NCI-H82 (cell line): Measurements from ENCODE around the gene PRRX1.

ENCODE experiments used
- DNase-seq: peaks from one replicate; lab custom pipeline; 2025; lab: John Stamatoyannopoulos, UW

PRRX1 gene

DNA sequence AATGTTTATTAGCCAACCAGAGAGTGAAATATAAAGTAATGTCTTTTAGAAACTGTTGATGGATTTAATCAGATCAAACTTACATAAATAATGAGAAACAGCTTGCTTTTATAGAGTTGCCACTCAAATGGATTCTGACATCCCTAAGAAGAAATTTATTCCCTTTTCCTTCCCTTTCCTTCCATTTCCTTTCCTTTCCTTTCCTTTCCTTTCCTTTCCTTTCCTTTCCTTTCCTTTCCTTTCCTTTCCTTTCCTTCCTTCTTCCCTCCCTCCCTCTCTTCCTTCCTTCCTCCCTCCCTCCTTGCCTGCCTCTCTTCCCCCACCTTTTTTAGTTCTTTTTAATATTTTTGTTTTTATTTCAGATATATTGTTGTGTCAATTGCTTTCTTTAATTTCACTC, 27.3 kb downstream of the PRRX1 start:
- DNase-seq: no peak

GRCh38 chr1:170692866-170693575, 29.1 kb downstream of the PRRX1 start:
- DNase-seq: no peak

- DNase-seq: no peak
Measured at GRCh38 chr1:170694172-170694926, 30.4 kb downstream of the PRRX1 start.

- no peak for DNase-seq
Measured at GRCh38 chr1:170695955-170696590, 32.1 kb downstream of the PRRX1 start.

GRCh38 chr1:170696591-170697290, 32.8 kb downstream of the PRRX1 start:
- DNase-seq: no peak

- no peak for DNase-seq
Measured at GRCh38 chr1:170697316-170697715, 33.4 kb downstream of the PRRX1 start.

DNA sequence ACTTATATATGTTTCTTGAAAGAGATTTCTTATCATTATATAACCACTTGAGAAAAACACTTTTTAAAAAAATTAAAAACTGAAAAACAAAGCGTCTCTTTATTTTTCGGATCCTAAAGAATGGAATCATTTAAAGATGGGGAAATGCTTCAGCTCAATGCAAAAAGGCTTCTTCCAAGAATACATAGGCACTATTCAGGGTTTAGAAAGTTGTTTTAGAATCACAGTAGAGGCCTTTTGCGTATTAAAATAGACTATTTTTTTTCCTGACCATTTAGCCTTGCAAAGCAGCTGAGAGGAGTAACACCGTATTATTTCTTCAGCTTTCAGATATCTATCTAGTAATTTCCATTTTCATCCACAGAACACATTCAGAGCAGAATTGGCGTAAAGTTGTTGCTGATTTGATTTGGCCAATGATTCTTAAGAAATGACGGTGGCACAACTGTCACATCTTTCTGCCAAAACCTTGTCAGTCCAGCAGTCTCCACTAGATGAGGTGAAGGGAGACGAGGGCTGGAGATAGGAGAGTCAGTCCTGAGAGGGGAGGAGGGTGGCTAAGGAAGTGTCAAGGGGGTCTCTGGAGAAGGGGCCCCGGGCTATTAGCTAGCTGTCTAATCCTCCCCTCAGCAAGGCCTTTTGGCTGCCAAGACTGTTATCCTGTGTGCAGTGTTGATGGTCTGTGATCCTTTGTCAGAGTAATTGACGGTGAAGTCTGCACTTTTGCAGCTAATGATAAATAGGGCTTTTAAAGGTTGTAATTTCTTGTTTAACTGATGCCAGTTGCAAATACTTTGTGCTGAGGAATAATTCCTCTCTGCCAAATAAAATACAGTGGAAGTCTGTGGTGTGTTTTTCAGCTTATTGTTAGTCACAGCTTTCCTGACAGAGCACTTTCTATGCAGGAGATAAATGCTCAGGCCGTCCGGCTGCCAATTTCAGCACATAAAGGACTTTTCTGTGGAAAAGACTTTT, 34.7 kb downstream of the PRRX1 start:
- DNase-seq: peak; percentile 56

DNA sequence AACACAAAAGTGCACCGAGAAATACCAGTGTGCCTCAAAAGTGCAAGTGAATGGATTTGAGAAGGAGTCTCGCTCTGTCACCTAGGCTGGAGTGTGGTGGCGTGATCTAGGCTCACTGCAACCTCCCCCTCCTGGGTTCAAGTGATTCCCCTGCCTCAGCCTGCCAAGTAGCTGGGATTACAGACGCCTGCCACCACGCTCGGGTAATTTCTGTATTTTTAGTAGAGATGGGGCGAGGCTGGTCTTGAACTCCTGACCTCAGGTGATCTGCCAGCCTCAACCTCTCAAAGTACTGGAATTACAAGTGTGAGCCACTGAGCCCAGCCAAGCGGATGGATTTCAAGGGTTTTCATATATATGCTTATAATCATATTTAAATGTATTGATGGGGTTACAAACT, 35.8 kb downstream of the PRRX1 start:
- no peak for DNase-seq

DNA sequence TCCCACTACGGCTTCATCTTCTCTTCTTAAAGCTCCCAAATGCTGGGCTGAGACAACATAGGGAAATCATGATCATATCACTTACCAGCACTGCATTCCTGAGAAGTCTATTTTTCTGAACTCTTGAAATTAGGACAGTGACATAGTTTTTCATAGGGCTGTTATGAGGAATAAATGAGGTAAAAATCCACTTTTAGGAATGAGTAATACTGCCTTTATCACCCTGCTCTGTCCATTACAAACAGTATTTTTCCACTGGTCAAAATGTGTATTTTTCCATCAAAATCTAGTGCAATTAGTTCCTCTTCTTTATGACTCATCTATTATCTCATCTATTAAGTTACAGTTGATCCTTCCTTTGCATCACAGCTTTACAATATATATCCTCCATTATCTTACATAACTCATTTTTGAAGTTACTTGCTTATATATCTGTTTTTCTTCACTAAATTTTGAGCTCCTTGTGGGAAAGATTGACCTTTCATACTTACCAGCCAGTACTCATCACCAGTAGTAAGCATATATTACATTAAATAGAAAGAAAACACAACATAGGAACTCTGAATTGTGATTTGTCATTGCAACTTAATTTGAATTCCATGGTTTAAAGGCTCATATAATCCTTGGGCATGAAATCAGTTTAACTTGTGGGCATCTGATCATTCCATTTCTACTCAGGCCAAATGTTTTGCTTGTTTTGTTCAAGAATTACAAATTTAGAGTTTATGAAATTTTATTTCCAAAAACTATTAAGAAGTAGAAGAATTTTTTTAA, 37.1 kb downstream of the PRRX1 start:
- peak; percentile 13 for DNase-seq

DNA sequence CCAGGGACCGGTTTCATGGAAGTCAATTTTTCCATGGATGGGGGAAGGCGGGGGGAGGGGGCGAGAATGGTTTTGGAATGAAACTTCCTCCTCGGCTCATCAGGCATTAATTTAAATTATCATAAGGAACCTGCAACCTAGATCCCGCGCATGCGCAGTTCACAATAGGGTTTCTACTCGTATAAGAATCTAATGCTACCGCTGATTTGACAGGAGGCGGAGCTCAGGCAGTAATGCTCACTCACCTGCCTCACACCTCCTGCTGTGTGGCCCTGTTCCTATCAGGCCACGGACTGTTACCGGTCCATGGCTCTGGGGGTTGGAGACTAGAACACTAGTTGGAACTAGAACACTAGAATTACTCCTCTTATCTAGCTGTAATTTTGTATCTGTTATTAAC, 38.0 kb downstream of the PRRX1 start:
- DNase-seq: no peak

GRCh38 chr1:170703591-170703990, 39.7 kb downstream of the PRRX1 start:
- DNase-seq: no peak

DNA sequence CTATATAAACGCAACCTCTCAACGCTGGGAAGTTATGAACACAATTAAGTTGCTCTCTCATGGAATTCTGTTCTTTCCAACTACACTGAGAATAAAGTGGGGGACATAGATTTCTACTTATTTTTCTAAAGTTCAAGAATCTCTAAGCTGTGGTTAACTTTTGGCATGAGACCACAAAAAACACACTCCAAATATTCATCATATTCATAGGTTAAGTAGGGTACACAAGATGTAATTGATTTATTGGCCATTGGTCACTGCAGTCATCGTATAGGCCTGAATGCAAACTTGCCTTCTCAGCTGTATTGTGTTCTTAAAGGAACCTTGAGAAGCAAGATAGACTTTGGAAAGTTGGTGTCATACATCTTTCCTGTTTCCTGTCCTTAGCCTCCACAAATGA, 40.3 kb downstream of the PRRX1 start:
- DNase-seq: no peak

GRCh38 chr1:170705981-170706380, 42.0 kb downstream of the PRRX1 start:
- DNase-seq: no peak

DNA sequence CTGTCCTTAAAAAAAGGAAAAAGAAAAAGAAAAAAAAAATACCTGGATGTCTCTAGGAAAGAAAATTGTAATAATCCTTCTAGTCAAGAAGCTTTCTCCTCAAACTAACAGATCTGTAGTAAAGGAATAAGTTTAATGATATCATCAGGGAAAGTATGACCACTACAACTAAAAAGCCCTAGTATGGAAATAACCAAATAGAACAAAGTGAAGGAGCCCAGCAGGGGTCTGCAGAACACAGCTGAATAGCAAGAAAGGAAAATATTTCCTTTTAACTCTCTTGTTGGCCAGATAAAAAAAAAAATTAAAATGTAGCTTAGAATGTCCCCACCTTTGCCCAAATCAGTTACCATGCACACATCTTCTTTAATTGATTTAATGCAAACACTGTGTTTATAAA, 43.2 kb downstream of the PRRX1 start:
- DNase-seq: no peak

- no peak for DNase-seq
Measured at GRCh38 chr1:170707959-170708655, 44.2 kb downstream of the PRRX1 start.

GRCh38 chr1:170711682-170712081, 47.8 kb downstream of the PRRX1 start:
- DNase-seq: no peak

- DNase-seq: no peak
Measured at GRCh38 chr1:170714163-170714562, 50.2 kb downstream of the PRRX1 start.

- DNase-seq: no peak
Measured at GRCh38 chr1:170714938-170715337, 51.0 kb downstream of the PRRX1 start.

DNA sequence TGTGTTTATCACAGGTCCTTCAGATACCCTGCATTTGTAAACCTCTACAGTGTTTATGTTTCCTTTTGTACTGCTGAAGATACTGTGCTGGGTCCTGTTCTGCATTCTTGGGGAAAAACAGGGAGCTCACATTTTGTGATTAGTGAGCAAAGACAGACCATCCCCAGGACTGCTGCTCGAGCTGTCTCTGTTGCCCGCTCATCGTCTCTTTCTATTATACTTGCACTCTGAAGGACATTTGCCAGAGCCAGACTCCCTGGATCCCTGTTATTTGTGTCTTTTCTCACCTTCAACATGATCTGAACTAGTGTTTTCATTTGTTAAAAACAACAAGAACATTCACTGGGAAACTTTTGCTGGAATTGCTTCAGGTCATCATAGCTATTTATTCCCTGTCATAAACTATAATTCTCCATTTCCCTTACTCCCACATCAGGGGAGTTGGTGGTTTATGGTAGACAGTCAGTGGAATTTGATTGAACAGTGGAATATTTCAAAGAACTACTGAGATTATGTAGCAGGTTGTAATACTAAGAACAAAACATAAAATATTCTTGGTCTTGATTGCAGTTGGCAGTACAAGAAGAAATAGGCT, 53.0 kb downstream of the PRRX1 start:
- no peak for DNase-seq

DNA sequence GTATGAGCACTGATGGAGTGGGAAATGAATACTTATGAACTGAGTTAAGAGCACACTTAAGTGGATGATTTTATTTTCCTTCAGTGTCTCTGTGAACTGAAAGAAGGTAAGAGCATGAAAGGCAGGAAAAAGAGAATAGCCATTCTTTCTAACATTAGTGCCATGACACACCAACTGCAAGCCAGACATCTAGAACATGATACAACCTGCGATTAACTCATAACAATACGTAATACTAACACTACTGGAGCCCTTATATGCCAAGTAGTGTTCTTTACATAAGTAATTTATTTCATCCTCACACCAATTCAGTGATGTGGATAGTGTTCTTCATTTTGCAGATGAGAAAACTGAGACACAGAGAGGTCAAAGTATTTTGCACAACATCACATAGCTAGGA, 56.7 kb downstream of the PRRX1 start:
- no peak for DNase-seq
